ENCODE data around the gene TRIM14. TPM values are rescaled to one million over a fixed set of nuclear protein-coding genes. Genes with fewer than 3 reads are reported as not detected.
"Not testable (repeated sequence)": the region's sequence is repeated elsewhere in the genome, so short reads cannot be mapped to it uniquely, and the experiment has no call there.

The TRIM14 gene
- total RNA-seq, 2 donors from 2014 or later: 2.1 to 4.9 TPM

DNA sequence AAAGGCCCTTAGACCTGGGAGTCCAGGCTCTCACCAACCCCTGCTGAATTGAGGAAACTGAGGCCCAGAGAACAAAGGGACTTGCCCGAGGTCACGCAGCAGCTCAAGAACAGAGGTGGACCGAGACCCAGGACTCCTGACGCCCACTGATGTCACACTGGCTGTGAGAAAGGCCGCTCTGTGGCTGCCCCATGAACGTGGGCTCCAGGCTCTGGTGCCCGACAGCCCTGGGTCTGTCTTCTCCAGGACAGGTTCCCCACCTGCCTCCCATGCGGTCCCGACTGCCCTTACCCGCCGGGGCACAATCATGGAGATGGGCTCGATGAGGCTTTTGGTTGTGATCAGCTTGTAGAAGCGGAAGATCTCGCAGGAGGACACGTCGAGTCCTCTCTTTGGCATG, 9.3 kb upstream of the TRIM14 start:
- no peak for TF ChIP-seq CTCF (IDR thresholded peaks at IDR 0.05)
- no peak for TF ChIP-seq POLR2A (IDR thresholded peaks at IDR 0.05)
- H3K27me3 ChIP-seq: no peaks in the 10 kb centered on the region
- intact Hi-C loops (cut with DNase I): no loop called here
- H3K36me3 ChIP-seq (replicated peaks in 1 of 2; ENCODE audit: insufficient read depth in 1 of 2, low read depth in 2 of 2): no peaks in the 10 kb centered on the region
- ATAC-seq (no peak), DNase-seq (no peak)
- no peak overlapping the region for H3K27ac ChIP-seq
- H3K9me3 ChIP-seq: no peaks in the 10 kb centered on the region
- no peak overlapping the region for H3K4me3 ChIP-seq
- no peaks in the 10 kb centered on the region for H3K4me1 ChIP-seq
- WGBS, 2 donors: 86 to 90% methylated on average over 2 to 15 of the region's 16 CpGs

DNA sequence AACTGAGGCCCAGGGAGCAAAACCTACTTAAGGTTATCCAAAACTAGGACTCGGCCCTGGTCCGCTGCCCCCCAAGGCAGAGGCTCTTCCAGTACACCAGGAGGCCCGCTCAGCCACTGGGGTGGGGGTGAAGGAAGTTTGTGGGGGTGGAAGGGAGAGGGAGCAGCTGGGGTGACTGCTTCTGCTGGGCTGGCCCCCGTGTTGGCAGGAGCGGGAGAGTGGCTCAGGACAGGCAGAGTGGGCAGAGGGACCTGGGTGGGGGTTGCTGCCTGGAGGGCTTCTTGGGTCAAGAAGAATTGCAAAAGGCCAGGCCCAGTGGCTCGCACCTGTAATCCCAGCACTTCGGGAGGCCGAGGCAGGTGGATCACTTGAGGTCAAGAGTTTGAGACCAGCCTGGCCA, 8.2 kb upstream of the TRIM14 start:
- H3K36me3 ChIP-seq (replicated peaks in 1 of 2; ENCODE audit: insufficient read depth in 1 of 2, low read depth in 2 of 2): no peaks in the 10 kb centered on the region
- intact Hi-C loops (cut with DNase I): no loop called here
- DNase-seq (no peak), ATAC-seq (no peak)
- H3K4me3 ChIP-seq: no peak overlapping the region
- no peaks in the 10 kb centered on the region for H3K27me3 ChIP-seq
- no peaks in the 10 kb centered on the region for H3K4me1 ChIP-seq
- H3K27ac ChIP-seq: no peak overlapping the region
- 92 to 94% methylated on average over 8 of the region's 8 CpGs for WGBS, 2 donors
- TF ChIP-seq POLR2A (IDR thresholded peaks at IDR 0.05) (no peak), CTCF (IDR thresholded peaks at IDR 0.05) (no peak)
- H3K9me3 ChIP-seq: no peaks in the 10 kb centered on the region

- Histone ChIP-seq H3K36me3 (replicated peaks in 1 of 2; ENCODE audit: insufficient read depth in 1 of 2, low read depth in 2 of 2) (no peaks in the 10 kb centered on the region), H3K9me3 (no peaks in the 10 kb centered on the region), H3K27ac (no peak overlapping the region), H3K4me1 (no peaks in the 10 kb centered on the region), H3K27me3 (no peaks in the 10 kb centered on the region), H3K4me3 (no peak overlapping the region)
- WGBS, 2 donors: 90 to 96% methylated on average over 12 to 15 of the region's 15 CpGs
- intact Hi-C loops (cut with DNase I): no loop called here
- no peak for TF ChIP-seq POLR2A (IDR thresholded peaks at IDR 0.05)
- TF ChIP-seq CTCF (IDR thresholded peaks at IDR 0.05): no peak
- DNase-seq: no peak
- ATAC-seq: no peak
These were observed 5.8 kb upstream of the TRIM14 start for GRCh38 chr9:98124637-98125426.

DNA sequence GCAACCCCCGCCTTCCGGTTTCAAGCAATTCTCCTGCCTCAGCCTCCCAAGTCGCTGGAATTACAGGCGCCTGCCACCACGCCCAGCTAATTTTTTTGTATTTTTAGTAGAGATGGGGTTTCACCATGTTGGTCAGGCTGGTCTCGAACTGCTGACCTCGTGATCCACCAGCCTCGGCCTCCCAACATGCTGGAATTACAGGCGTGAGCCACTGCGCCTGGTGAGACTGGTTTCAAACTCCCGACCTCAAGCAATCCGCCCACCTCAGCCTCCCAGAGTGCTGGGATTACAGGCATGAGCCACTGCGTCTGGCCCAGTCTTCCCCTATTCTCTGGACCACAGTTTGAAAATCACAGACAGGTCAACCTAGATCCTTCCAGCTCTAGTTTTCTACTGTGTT, 5.1 kb upstream of the TRIM14 start:
- H3K4me3 ChIP-seq; H3K27ac ChIP-seq; DNase-seq; H3K36me3 ChIP-seq (replicated peaks in 1 of 2; ENCODE audit: insufficient read depth in 1 of 2, low read depth in 2 of 2); H3K9me3 ChIP-seq; H3K27me3 ChIP-seq; ATAC-seq; intact Hi-C loops (cut with DNase I); H3K4me1 ChIP-seq: not testable (repeated sequence)
- 92 to 94% methylated on average over 13 of the region's 13 CpGs for WGBS, 2 donors

GRCh38 chr9:98121058-98121457, 2.0 kb upstream of the TRIM14 start:
- peaks cover 15% of the 10 kb centered on the region for H3K4me1 ChIP-seq
- DNase-seq (no peak), ATAC-seq (no peak)
- no peaks in the 10 kb centered on the region for H3K9me3 ChIP-seq
- no peak overlapping the region for H3K4me3 ChIP-seq
- intact Hi-C loops (cut with DNase I): no loop called here
- no peaks in the 10 kb centered on the region for H3K36me3 ChIP-seq (replicated peaks in 1 of 2; ENCODE audit: insufficient read depth in 1 of 2, low read depth in 2 of 2)
- H3K27ac ChIP-seq: no peak overlapping the region
- 36 to 44% methylated on average over 3 of the region's 3 CpGs for WGBS, 2 donors
- TF ChIP-seq CTCF (IDR thresholded peaks at IDR 0.05) (no peak), POLR2A (IDR thresholded peaks at IDR 0.05) (no peak)
- no peaks in the 10 kb centered on the region for H3K27me3 ChIP-seq
